ENCODE results near the gene KRTAP12-2. TPM values are rescaled to one million over a fixed set of nuclear protein-coding genes. Genes with fewer than 3 reads are reported as not detected.

KRTAP12-2 gene
- total RNA-seq, 1 donor from 2014 or later = not detected

DNA sequence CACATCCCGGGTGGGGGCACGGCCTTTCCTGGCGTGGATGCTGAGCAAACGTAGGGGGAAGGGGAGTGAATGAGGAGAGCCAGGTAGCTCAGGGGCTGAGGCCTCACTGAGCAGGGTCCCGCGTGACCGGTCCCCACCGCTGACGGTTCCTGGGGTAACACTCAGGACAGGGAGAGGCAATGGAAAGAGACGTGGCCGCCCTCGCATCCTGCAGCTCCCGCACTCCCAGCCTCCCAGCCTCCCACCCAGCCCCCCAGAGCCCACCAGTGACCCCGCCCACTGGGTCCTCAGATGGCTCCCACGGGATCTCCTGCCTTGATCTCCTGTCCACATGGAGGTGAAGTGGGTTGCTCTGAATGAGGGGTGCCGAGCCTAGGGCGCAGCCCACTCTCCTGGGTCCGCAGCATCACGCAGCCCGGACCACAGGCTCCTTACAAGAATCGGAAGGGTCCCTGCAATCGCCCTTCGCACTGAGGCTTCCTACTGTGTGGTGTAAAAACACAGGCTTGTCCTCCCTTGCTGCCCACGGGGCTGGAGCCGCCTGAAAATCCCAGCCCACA is 42.2 kb upstream of the KRTAP12-2 start:
- peaks cover 67% of the 10 kb centered on the region for H3K27me3 Mint-ChIP-seq
- ATAC-seq (ENCODE audit: low read depth) = no peak
- no peak overlapping the region for H3K27ac Mint-ChIP-seq
- H3K4me1 Mint-ChIP-seq = peaks cover 2% of the 10 kb centered on the region
- H3K9me3 Mint-ChIP-seq = peaks cover 10% of the 10 kb centered on the region
- no peak for DNase-seq
- CTCF ChIA-PET = no interaction called here
- TF ChIP-seq, protein P1, sequence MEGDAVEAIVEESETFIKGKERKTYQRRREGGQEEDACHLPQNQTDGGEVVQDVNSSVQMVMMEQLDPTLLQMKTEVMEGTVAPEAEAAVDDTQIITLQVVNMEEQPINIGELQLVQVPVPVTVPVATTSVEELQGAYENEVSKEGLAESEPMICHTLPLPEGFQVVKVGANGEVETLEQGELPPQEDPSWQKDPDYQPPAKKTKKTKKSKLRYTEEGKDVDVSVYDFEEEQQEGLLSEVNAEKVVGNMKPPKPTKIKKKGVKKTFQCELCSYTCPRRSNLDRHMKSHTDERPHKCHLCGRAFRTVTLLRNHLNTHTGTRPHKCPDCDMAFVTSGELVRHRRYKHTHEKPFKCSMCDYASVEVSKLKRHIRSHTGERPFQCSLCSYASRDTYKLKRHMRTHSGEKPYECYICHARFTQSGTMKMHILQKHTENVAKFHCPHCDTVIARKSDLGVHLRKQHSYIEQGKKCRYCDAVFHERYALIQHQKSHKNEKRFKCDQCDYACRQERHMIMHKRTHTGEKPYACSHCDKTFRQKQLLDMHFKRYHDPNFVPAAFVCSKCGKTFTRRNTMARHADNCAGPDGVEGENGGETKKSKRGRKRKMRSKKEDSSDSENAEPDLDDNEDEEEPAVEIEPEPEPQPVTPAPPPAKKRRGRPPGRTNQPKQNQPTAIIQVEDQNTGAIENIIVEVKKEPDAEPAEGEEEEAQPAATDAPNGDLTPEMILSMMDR (IDR thresholded peaks at IDR 0.05) = no peak
- POLR2A ChIA-PET = no interaction called here
- intact Hi-C loops (cut with micrococcal nuclease) = no loop called here
- no peaks in the 10 kb centered on the region for H3K36me3 Mint-ChIP-seq (ENCODE audit: low read depth)
- no peak overlapping the region for H3K4me3 Mint-ChIP-seq

- Mint-ChIP-seq H3K36me3 (ENCODE audit: low read depth) (no peaks in the 10 kb centered on the region), H3K9me3 (peaks cover 10% of the 10 kb centered on the region), H3K27me3 (peaks cover 63% of the 10 kb centered on the region), H3K4me1 (peaks cover 2% of the 10 kb centered on the region), H3K4me3 (no peak overlapping the region), H3K27ac (no peak overlapping the region)
- TF ChIP-seq, protein P1 (IDR thresholded peaks at IDR 0.05) = no peak
- ATAC-seq (ENCODE audit: low read depth) (no peak), DNase-seq (no peak)
- intact Hi-C loops (cut with micrococcal nuclease) = no loop called here
- ChIA-PET CTCF (no interaction called here), POLR2A (no interaction called here)
Measured at GRCh38 chr21:44708213-44708865, 41.6 kb upstream of the KRTAP12-2 start.

DNA sequence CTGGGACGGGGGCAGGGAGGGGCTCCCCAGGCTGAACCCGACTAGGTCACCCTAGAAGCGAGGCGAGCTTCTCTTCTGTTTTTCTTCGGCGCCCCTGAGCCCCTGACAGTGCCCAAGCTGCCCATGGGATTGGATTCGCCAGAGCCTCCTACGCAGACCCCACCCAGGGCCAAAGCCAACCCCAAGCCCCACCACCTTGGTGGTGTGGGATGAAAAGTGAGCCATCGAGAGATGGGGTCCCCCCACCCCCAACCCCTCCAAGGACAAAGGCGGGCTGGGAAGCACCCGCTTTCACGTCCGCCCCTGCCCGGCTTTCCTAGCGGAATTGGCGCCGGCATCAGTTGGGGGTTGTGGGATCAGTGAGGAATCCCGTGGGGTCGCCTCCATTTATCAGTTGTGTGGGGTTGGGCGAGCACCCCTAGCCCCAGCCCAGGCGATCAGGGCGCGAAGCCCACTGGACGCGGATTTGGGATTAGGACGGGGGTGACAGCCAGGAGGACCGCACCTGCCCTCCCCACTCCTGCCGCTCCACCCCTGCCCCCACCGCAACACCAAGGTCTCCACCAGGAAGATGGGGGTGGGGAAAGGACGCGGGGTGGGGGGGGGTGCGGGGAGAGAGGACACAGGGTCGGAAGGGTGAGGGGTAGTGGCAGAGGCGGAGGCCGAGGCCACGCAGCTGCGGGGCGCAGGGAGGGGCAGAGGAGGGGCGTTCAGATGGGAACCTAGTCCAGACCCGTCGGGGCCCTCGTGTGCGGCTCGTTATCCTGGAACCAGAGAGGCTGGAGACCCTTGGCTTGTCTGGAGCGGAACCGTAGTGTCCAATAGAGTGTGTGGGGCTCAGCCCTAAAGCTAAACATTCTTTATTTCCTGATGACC is 40.2 kb upstream of the KRTAP12-2 start:
- DNase-seq = no peak
- ATAC-seq (ENCODE audit: low read depth) = no peak
- CTCF ChIA-PET = no interaction called here
- Mint-ChIP-seq H3K9me3 (peaks cover 10% of the 10 kb centered on the region), H3K4me1 (peaks cover 2% of the 10 kb centered on the region), H3K36me3 (ENCODE audit: low read depth) (no peaks in the 10 kb centered on the region), H3K4me3 (no peak overlapping the region), H3K27me3 (peaks cover 63% of the 10 kb centered on the region), H3K27ac (no peak overlapping the region)
- intact Hi-C loops (cut with micrococcal nuclease) = no loop called here
- POLR2A ChIA-PET = no interaction called here
- TF ChIP-seq, protein P1 (IDR thresholded peaks at IDR 0.05) = no peak

DNA sequence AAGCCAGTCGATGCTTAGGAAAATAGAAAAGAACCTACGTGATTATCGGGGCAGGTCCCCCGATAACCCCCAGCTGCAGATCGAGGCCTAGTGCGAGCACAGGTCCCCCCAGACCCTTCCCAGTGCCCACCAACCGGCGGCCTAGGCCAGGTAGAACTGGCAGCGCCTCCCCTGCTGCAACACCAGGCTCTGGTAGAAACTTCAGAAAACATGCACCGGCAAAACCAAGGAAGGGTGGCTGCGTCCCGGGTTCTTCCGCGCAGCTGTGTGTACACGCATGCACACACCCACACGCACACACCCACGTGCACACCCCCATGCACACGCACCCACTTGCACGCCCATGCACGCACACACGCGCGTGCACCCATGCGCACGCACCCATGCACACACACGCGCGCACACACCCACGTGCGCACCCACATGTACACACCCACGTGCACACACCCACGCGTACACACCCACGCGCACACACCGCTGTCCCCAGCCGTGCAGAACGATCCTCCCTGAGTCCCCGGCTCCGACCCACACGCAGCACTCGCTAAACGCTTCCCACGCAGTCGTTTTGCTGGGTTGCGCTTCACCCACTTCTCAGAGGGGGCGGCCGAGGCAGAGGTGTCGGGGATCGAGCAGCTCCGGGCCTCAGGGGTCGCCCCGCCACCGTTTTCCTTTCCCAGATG is 39.4 kb upstream of the KRTAP12-2 start:
- CTCF ChIA-PET = no interaction called here

More for the DNA sequence above, 39.4 kb upstream of the KRTAP12-2 start:
- no peaks in the 10 kb centered on the region for H3K36me3 Mint-ChIP-seq (ENCODE audit: low read depth)
- peaks cover 64% of the 10 kb centered on the region for H3K27me3 Mint-ChIP-seq
- peaks cover 10% of the 10 kb centered on the region for H3K9me3 Mint-ChIP-seq
- H3K4me3 Mint-ChIP-seq = no peak overlapping the region
- intact Hi-C loops (cut with micrococcal nuclease) = no loop called here
- DNase-seq (no peak), ATAC-seq (ENCODE audit: low read depth) (no peak)
- H3K27ac Mint-ChIP-seq = no peak overlapping the region
- H3K4me1 Mint-ChIP-seq = peaks cover 2% of the 10 kb centered on the region
- POLR2A ChIA-PET = no interaction called here
- TF ChIP-seq, protein P1 (IDR thresholded peaks at IDR 0.05) = no peak

All from activated B cell treated with CpG ODN at 0.5 μM for 24 hours (primary cell).